ENCODE measurements around the gene USP36.

USP36 gene

GRCh38 chr17:78815696-78816095 lies 24.9 kb downstream of the USP36 start:
- no peak for DNase-seq (ENCODE audit: low read depth in 2 of 2)

GRCh38 chr17:78812855-78813254 lies 27.8 kb downstream of the USP36 start:
- no peak for DNase-seq (ENCODE audit: low read depth in 2 of 2)

GRCh38 chr17:78808163-78808562 lies 32.5 kb downstream of the USP36 start:
- DNase-seq (ENCODE audit: low read depth in 2 of 2), result no peak

- DNase-seq (ENCODE audit: low read depth in 2 of 2), result no peak
Observed at GRCh38 chr17:78806451-78806850, 34.2 kb downstream of the USP36 start.

GRCh38 chr17:78805301-78805700 lies 35.3 kb downstream of the USP36 start:
- DNase-seq (ENCODE audit: low read depth in 2 of 2), result peak in 1 of 2 donors; percentile 32

GRCh38 chr17:78804777-78805176 lies 35.8 kb downstream of the USP36 start:
- DNase-seq (ENCODE audit: low read depth in 2 of 2), result no peak

- DNase-seq (ENCODE audit: low read depth in 2 of 2), result no peak
Observed at GRCh38 chr17:78803186-78803845, 37.3 kb downstream of the USP36 start.

GRCh38 chr17:78802459-78802858 lies 38.2 kb downstream of the USP36 start:
- DNase-seq (ENCODE audit: low read depth in 2 of 2), result no peak

GRCh38 chr17:78802008-78802407 lies 38.6 kb downstream of the USP36 start:
- DNase-seq (ENCODE audit: low read depth in 2 of 2), result no peak

GRCh38 chr17:78800132-78800931 lies 40.3 kb downstream of the USP36 start:
- no peak for DNase-seq (ENCODE audit: low read depth in 2 of 2)

- no peak for DNase-seq (ENCODE audit: low read depth in 2 of 2)
Observed at GRCh38 chr17:78798695-78799559, 41.7 kb downstream of the USP36 start.

- no peak for DNase-seq (ENCODE audit: low read depth in 2 of 2)
Observed at GRCh38 chr17:78797691-78798585, 42.7 kb downstream of the USP36 start.

GRCh38 chr17:78797213-78797612 lies 43.4 kb downstream of the USP36 start:
- DNase-seq (ENCODE audit: low read depth in 2 of 2), result no peak

- DNase-seq (ENCODE audit: low read depth in 2 of 2), result no peak
Observed at GRCh38 chr17:78796517-78796900, 44.1 kb downstream of the USP36 start.

GRCh38 chr17:78795861-78796516 lies 44.6 kb downstream of the USP36 start:
- no peak for DNase-seq (ENCODE audit: low read depth in 2 of 2)

GRCh38 chr17:78794864-78795640 lies 45.6 kb downstream of the USP36 start:
- no peak for DNase-seq (ENCODE audit: low read depth in 2 of 2)

- DNase-seq (ENCODE audit: low read depth in 2 of 2), result no peak
Observed at GRCh38 chr17:78794399-78794798, 46.2 kb downstream of the USP36 start.

- DNase-seq (ENCODE audit: low read depth in 2 of 2), result no peak
Observed at GRCh38 chr17:78793968-78794367, 46.6 kb downstream of the USP36 start.

GRCh38 chr17:78793415-78793814 lies 47.2 kb downstream of the USP36 start:
- no peak for DNase-seq (ENCODE audit: low read depth in 2 of 2)

All from stimulated activated CD4-positive, alpha-beta T cell treated with anti-CD3 and anti-CD28 coated beads, Interleukin-1b, Interleukin-23, amount 100 ng/mL, for 1 hour (primary cell).